HG03521 (cell line): ENCODE data around the gene SULF2.

Experiments
- ATAC-seq: cut with Tn5 transposase; IDR thresholded peaks from one replicate; pipeline ENCODE4 v1.9.1; 2021; ENCODE audit warnings: mild to moderate bottlenecking, moderate library complexity; ENCODE audit not compliant: unreplicated experiment

The SULF2 gene

GRCh38 chr20:47691625-47692024 is 93.7 kb downstream of the SULF2 start:
- ATAC-seq: no peak

GRCh38 chr20:47689731-47690130 is 95.5 kb downstream of the SULF2 start:
- no peak for ATAC-seq

- no peak for ATAC-seq
Observed at GRCh38 chr20:47688385-47689381, 96.6 kb downstream of the SULF2 start.

DNA sequence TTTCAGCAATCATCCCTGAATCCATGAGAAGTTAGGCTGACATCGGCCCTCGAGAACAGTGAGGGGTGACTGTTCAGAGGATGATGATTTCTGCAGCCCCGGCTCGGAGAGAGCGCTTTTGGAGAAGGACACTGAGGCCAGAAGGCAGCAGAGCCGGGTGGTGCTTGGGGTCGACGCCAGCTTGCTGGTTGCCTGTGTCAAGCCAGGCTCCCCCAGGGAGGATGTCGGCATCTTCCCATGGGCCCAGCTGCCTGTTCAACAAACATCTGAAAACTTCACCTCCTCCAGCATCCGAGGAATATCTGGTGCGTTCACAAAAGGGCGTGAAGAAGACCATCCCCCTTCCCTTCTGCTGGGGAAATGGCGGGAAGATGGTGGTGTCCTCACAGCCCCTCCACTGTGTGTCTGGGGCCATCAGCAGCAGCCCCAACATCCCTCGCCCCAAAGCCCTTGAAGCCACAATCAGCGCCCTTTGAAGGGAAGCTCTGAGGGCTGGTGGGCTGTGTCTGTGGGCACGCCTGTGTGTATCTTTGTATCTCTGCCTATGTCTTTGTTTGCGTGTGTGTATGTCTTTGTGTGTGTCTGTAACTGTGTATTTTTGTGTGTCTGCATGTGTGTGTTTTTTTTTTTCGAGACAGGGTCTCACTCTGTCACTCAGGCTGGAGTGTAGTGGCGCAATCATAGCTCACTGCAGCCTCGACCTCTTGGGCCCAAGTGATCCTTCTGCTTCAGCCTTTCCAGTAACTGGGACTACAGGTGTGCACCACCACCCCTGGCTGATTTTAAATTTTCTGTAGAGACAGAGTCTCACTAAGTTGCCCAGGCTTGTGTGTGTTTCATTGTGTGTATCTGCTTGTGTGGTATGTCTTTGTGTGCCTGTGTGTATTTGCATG is 97.9 kb downstream of the SULF2 start:
- ATAC-seq: no peak

DNA sequence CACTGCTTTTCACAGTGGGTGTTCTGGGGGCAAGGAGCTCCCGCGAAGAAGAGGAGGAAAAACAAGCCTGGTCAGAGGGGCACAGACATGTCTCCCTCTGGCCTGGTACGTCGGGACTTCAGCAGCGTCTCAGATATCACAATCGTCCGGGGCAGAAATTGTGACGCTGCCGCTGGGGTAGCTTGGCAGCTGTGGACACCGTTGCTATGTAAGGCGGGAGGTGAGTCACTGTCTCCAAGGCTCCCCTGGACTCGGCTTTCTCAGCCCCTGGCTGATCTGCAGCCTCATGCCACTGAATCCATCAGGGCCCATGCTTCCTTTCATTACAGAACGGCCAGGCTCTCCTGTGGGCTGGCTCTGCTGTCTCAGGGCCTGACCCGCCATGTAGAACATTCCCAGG is 98.7 kb downstream of the SULF2 start:
- no peak for ATAC-seq

GRCh38 chr20:47684306-47685080 is 100.8 kb downstream of the SULF2 start:
- ATAC-seq: no peak

DNA sequence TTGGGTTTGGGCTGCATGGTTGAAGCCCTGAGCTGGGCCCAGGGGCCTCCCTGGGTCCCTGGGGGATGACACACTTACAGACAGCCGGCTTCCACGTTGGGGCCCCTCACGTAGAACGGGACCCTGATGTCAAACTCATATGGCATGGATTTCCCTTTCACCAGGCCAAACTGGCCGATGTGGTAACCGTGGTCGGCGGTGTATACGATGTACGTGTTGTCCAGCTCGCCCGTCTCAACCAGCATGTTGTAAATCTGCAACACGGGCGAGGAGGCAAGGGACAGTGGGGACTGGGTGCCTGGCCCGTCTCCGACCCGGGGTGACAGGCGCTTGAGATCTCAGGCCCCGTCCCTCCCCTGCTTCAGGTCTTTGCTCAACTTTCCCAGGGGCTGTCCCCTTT is 102.4 kb downstream of the SULF2 start:
- ATAC-seq: no peak

DNA sequence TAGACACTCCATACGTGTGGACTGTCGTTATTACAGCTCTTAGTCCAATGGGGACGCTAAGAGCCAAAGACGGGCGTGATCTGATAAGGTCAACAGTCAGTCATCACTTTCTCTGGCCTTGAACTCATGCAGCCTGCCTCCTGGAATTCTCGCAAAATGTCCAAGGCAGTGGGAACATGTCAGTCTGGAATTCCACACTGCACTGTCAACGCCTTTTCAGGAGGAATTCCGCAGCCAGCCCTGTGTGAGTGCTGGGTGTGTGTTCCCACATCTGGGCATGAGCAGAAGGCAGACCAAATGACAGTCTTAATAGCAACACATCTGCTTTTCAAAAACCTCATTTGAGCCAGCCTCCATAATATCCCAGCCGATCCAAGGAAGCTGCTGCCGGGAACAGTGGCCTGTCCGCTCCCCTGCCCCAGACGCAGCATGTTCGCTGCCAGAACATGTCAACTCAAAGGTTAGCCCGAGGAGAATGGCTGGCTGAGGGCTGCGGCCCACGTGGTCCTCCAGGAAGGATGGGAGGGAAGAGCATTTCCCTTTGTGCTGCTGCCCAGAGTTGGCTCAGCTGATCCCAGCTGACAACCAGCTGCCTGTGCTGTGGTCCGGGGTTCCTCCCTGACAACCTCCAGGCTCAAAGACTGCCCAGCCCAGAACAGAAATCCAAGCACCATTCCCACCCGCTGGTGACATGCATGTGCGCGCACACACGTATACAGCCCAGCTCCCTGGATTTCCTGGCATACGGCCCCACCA is 103.1 kb downstream of the SULF2 start:
- ATAC-seq: no peak

GRCh38 chr20:47680804-47681529 is 104.3 kb downstream of the SULF2 start:
- no peak for ATAC-seq

DNA sequence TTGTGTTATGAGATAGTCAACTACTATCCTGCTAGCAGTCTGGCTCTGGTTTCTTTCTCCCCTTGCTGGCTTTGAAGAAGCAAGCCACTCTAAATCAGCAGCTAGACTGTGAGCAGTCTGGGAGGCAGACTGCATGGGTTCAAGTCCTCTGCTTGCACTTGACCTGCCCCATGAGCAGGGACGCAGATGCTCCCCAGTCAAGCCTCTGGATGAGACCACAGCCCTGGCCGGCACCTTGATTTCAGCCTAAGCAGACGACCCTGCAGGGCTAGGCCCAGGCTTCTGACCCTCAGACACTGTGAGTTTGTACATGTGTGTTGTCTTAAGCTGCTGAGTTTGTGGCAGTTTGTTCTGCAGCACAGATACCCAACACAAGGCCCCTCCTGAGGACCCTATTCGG is 105.8 kb downstream of the SULF2 start:
- ATAC-seq: no peak

DNA sequence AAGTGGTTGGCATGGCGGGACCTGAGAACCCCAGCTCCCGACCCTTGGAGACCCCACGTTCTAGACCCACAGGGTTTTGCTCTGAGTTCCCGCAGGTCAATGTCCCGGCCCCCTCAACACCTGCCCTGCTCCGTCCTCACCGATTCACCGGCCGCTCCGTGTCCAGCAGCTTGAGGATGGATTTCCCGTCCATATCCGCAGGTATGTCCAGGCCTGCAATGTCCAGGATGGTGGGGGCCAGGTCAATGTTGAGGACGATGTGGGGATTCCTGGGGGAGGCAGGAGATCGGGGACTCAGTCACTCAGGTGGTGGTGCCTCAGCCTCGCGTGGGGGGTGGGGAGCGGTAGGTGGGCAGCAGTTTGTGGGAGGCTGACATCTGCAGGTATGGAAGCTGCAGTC is 106.7 kb downstream of the SULF2 start:
- ATAC-seq: no peak

DNA sequence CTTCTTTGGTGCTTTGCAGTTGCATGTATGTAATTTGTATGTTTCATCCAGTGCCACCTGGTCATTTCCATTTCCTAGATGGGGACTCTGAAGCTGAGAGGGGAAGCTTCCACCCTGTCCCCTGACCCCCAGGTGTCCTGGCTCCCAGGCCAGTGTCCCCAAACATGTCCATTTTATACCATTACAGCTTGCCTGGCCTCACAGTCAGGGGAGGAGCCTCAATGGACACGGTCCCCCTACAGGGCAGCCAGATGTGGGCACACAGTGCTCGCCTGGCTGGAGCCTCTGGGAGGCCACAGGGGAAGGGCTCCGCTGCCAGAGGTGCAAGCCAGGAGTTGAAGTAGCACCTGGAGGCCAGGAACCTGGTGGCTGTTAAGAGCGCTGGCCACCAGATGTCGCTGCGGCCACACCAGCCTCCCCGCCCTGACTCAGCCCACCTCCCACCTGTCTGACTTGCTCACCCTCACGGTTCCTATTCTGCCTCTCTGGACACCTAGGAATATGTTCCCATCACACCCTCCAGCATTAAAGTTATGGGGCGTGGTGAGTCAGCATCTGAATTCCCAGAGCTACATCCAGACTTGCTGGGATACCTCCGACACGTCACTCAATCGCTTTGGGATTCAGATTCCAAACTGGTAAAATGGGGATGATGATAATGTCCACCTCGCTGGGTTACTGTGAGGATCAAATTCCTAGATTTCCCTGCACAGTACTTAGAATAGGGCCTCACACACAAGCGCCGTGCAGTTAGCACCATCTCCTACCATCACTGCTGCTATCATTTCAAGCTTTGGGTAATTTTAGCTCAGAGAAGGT is 107.4 kb downstream of the SULF2 start:
- ATAC-seq: no peak

DNA sequence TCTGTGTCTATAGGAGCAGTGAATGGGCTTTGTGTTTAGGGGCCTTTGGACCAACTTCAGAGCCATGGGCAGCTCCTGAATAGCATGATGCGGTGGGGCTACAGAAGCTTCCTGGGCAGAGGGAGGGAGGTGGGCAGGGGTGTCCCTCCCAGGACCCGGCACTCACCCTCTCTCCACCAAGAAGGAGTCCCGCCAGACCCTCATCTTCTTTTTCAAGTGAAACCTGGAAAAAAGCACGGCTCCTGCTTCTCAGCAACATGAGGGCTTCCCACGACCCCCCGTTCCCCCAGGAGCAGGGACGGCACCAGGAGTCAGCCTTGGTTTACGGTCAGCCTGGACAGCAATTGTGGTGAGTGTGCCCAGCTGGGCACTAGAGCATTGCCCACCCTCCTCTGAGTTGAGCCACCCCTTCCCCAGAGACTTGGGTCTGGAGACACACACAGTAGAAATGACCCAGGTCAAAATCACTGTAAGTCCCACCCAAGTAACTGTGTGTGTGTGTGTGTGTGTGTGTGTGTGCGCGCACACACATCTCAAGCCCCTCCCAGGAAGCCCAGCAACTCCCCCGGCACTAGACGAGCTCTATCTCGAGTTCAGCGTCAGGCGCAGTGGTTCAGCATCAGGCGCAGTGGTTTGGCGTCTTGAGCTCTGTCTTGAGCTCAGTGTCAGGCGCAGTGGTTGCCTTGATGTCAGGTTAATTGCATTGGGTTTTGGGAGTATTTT is 108.2 kb downstream of the SULF2 start:
- ATAC-seq: no peak

DNA sequence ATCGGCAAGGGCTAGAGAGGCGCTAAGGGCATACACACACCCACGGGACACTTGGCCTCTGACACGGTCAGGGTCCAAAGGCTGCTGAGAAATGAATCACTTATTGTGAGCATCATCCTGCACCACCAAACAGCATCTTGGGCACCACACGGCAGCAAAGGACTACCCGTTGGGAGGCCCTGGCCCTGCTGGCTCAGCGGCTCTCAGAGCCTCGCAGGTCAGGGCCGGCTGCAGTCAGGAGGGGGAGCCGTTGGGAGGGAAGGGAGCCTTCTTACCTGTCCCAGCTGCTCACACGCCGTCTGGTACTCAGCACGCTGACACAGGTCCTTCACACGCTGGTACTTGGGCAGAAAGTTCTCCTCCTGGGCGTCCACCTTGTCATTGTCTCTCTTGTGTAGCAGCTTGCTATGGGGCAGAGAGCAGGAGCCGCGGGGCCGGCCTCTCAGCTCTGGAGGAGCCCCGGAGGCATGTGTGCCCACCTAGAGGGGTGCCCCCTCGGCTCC is 109.0 kb downstream of the SULF2 start:
- ATAC-seq: no peak

GRCh38 chr20:47675190-47676142 is 109.8 kb downstream of the SULF2 start:
- ATAC-seq: no peak

DNA sequence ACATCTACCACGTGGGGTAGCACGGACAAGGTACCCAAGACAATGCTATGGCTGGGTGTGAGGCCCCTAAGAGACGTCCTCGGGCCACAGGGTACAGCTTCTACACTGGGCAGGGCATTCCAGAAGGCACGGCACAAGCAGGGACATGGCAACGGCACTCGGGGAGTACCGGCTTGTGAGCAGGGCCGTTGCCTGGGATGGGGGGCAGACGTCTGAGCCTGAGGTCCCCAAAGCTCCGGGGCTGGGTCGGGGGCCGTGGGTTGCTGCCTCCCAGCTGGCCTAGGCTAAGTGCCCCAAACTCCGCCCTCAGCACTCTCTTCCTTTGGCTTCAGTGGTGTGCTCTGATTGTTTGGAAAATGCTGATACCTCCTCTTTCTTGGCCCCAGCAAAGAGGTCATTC is 110.6 kb downstream of the SULF2 start:
- ATAC-seq: no peak

DNA sequence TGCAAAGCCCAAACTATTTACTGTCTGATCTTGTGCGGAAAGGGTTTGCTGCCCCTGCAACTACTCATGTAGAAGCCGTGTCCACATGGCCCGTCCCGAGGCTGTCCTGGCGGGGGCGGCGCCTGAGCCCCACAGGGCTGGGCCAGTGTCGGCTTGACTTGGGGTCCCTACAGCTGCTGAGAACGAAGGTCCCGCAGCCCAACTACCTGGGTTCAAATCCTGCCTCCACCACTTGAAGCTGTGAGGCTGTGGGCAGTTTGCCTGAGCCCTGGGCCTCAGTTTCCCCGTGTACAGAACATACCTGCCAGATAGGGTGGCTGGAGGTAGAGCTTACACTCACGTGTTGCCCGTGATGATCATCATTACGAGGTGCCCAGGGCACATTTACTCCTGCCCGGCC is 111.1 kb downstream of the SULF2 start:
- ATAC-seq: no peak
